CD4-positive, alpha-beta memory T cell (primary cell): ENCODE data around the gene FHIT. TPM values are rescaled to one million over a fixed set of nuclear protein-coding genes. Genes with fewer than 3 reads are reported as not detected.
"Not testable (repeated sequence)": the region's sequence is repeated elsewhere in the genome, so short reads cannot be mapped to it uniquely, and the experiment has no call there.

Source experiments
- CTCF ChIA-PET: fragments of 350-600 bp; sonication (Branson Sonifier 250); formaldehyde crosslinking; loops from one replicate; lab custom pipeline; 2021; ENCODE audit warnings: inconsistent platforms; ENCODE audit not compliant: partially characterized antibody; lab: Charles Lee
- POLR2A ChIA-PET: fragments of 350-600 bp; sonication (Branson Sonifier 250); formaldehyde crosslinking; loops from one replicate; lab custom pipeline; 2021; ENCODE audit not compliant: partially characterized antibody; lab: Charles Lee
- DNase-seq, 5 donors: peaks; one replicate each; pipeline versions ENCODE4 v3.0.0 to v3.0.0-alpha.2; 2020 to 2022; ENCODE audit warnings: mixed read lengths in 1 of 5
- H3K27ac ChIP-seq: one replicate; pipeline ENCODE4 v1.7.0; 2013; ENCODE audit warnings: low read depth, low read length
- H3K27me3 ChIP-seq: 2 replicates; pipeline ENCODE4 v1.7.0; 2013; ENCODE audit warnings: mild to moderate bottlenecking, low read length, moderate library complexity; ENCODE audit not compliant: insufficient read depth
- H3K36me3 ChIP-seq: 2 replicates; pipeline ENCODE4 v1.7.0; 2013; ENCODE audit warnings: mild to moderate bottlenecking, low read length, moderate library complexity; ENCODE audit not compliant: insufficient read depth
- H3K4me1 ChIP-seq: 2 replicates; pipeline ENCODE4 v1.7.0; 2013; ENCODE audit warnings: mild to moderate bottlenecking, low read length, moderate library complexity; ENCODE audit not compliant: insufficient read depth
- H3K4me3 ChIP-seq, 2 donors: one replicate each; pipeline ENCODE4 v1.7.0; 2013; ENCODE audit warnings: low read length in 2 of 2, mild to moderate bottlenecking in 1 of 2
- H3K9me3 ChIP-seq, 2 donors: one replicate each; pipeline ENCODE4 v1.7.0; 2013; ENCODE audit warnings: low read length in 2 of 2, control low read depth in 1 of 2; ENCODE audit not compliant: control insufficient read depth in 1 of 2
- H3K27ac Mint-ChIP-seq, 7 donors: one replicate each; pipeline ENCODE4 v1.8.0; 2020 to 2021; ENCODE audit warnings: mixed read lengths in 7 of 7, mild to moderate bottlenecking in 6 of 7, inconsistent platforms in 3 of 7, moderate library complexity in 3 of 7
- H3K27me3 Mint-ChIP-seq, 2 donors: one replicate each; pipeline ENCODE4 v1.8.0; 2020 to 2021; ENCODE audit warnings: mixed read lengths in 2 of 2
- H3K36me3 Mint-ChIP-seq, 2 donors: one replicate each; pipeline ENCODE4 v1.8.0; 2020 to 2021; ENCODE audit warnings: mixed read lengths in 2 of 2, inconsistent platforms in 1 of 2, mild to moderate bottlenecking in 1 of 2
- H3K4me1 Mint-ChIP-seq, 4 donors: one replicate each; pipeline ENCODE4 v1.8.0; 2020 to 2021; ENCODE audit warnings: mixed read lengths in 4 of 4, mild to moderate bottlenecking in 1 of 4
- H3K4me3 Mint-ChIP-seq, 8 donors: one replicate each; pipeline ENCODE4 v1.8.0; 2020 to 2021; ENCODE audit warnings: mixed read lengths in 8 of 8, mild to moderate bottlenecking in 7 of 8, moderate library complexity in 6 of 8, inconsistent platforms in 3 of 8
- H3K9me3 Mint-ChIP-seq, 8 donors: one replicate each; pipeline ENCODE4 v1.8.0; 2020 to 2021; ENCODE audit warnings: mixed read lengths in 8 of 8, mild to moderate bottlenecking in 5 of 8, inconsistent platforms in 3 of 8, moderate library complexity in 1 of 8
- intact Hi-C: fragments of 100-400 bp; cut with micrococcal nuclease; formaldehyde crosslinking; loops from one replicate; pipeline ENCODE4 v1.15.1; 2023
- polyA plus RNA-seq, 2 donors: library from polyadenylated mRNA; unstranded; fragments of 300-500 nt; fragmentation: Illumina TruSeq; gene quantifications; one replicate each; pipeline ENCODE4 v1.2.3, GENCODE V29; 2021
- total RNA-seq, 2 experiments: library from RNA; stranded (reverse); gene quantifications; one replicate each; pipeline ENCODE4 v1.2.3, GENCODE V29; 2021

Gene FHIT
- total and polyA plus RNA-seq, 4 experiments from 2014 or later, result 8.5 to 58.7 (median 33.2) TPM

DNA sequence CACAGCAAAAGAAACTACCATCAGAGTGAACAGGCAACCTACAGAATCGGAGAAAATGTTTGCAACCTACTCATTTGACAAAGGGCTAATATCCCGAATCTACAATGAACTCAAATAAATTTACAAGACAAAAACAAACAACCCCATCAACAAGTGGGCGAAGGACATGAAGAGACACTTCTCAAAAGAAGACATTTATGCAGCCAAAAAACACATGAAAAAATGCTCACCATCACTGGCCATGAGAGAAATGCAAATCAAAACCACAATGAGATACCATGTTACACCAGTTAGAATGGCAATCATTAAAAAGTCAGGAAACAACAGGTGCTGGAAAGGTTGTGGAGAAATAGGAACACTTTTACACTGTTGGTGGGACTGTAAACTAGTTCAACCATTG, 35.1 kb downstream of the FHIT start:
- H3K36me3 ChIP-seq, H3K9me3 ChIP-seq, H3K36me3 Mint-ChIP-seq, H3K27me3 ChIP-seq, H3K4me3 ChIP-seq, intact Hi-C loops, H3K4me1 Mint-ChIP-seq, H3K4me1 ChIP-seq, H3K27ac ChIP-seq, H3K27me3 Mint-ChIP-seq, CTCF ChIA-PET, H3K4me3 Mint-ChIP-seq, POLR2A ChIA-PET, H3K27ac Mint-ChIP-seq, DNase-seq: not testable (repeated sequence)
- H3K9me3 Mint-ChIP-seq, result peaks cover 0 to 28% (median 12%) of the 10 kb centered on the region in 8 donors

DNA sequence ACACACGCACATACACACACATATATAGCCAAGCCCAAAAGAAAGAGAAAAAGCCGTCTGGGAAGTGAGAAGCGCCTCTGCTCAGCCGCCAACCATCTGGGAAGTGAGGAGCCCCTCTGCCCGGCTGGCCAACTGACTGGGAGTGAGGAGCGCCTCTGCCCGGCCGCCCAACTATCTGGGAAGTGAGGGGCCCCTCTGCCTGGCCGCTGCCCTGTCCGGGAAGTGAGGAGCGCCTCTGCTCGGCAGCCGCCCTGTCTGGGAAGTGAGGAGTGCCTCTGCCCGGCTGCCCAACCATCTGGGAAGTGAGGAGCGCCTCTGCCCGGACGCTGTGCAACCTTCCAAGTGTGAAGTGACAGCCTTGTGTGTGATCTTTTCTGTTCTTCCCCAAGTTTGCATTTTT, 49.2 kb downstream of the FHIT start:
- Mint-ChIP-seq H3K27ac (no peak overlapping the region), H3K36me3 (no peaks in the 10 kb centered on the region), H3K4me1 (no peaks in the 10 kb centered on the region), H3K27me3 (no peaks in the 10 kb centered on the region), H3K4me3 (no peak overlapping the region), H3K9me3 (peaks cover 0 to 6% (median 2%) of the 10 kb centered on the region in 8 donors)
- no peaks in the 10 kb centered on the region for H3K27me3 ChIP-seq
- H3K4me3 ChIP-seq, result no peak overlapping the region
- no peaks in the 10 kb centered on the region for H3K36me3 ChIP-seq
- intact Hi-C loops, result no loop called here
- ChIA-PET CTCF (no interaction called here), POLR2A (no interaction called here)
- DNase-seq, result no peak
- no peaks in the 10 kb centered on the region for H3K9me3 ChIP-seq
- no peak overlapping the region for H3K27ac ChIP-seq
- H3K4me1 ChIP-seq, result no peaks in the 10 kb centered on the region

GRCh38 chr3:61201071-61201470, 50.2 kb downstream of the FHIT start:
- no peaks in the 10 kb centered on the region for H3K27me3 Mint-ChIP-seq
- CTCF ChIA-PET, result no interaction called here

GRCh38 chr3:61200270-61200669, 51.0 kb downstream of the FHIT start:
- Mint-ChIP-seq H3K27ac (no peak overlapping the region), H3K36me3 (no peaks in the 10 kb centered on the region)
- intact Hi-C loops, result no loop called here

More at GRCh38 chr3:61201071-61201470, 50.2 kb downstream of the FHIT start:
- no peak overlapping the region for H3K27ac Mint-ChIP-seq
- intact Hi-C loops, result no loop called here
- H3K9me3 Mint-ChIP-seq, result peaks cover 0 to 4% (median 0%) of the 10 kb centered on the region in 8 donors
- Histone ChIP-seq H3K36me3 (no peaks in the 10 kb centered on the region), H3K4me1 (no peaks in the 10 kb centered on the region), H3K27me3 (no peaks in the 10 kb centered on the region), H3K27ac (no peak overlapping the region), H3K4me3 (no peak overlapping the region), H3K9me3 (no peaks in the 10 kb centered on the region)
- POLR2A ChIA-PET, result no interaction called here
- H3K36me3 Mint-ChIP-seq, result no peaks in the 10 kb centered on the region
- no peak overlapping the region for H3K4me3 Mint-ChIP-seq
- no peaks in the 10 kb centered on the region for H3K4me1 Mint-ChIP-seq
- no peak for DNase-seq

DNA sequence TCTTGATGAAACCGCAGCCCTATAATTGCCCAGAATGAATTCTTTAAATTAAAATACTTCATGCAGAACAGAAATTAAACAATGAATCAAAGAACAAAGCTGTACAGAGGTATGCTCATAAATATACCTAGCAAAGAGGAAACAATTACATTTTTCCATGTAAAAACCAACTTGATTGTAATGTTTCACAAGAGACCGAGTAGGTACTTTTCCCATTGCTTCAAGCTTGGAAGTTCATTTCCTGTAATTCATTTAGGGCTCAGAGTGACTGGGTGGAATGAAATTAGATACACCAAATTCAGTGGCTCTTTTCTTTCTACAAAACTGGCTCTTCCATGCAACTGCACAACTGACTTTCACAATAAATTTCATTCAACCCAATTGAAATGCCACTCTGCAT, 51.4 kb downstream of the FHIT start:
- no peak overlapping the region for H3K27ac Mint-ChIP-seq
- H3K27me3 Mint-ChIP-seq, result no peaks in the 10 kb centered on the region
- H3K36me3 ChIP-seq, result no peaks in the 10 kb centered on the region
- CTCF ChIA-PET, result no interaction called here
- H3K4me3 Mint-ChIP-seq, result no peak overlapping the region
- H3K9me3 Mint-ChIP-seq, result peaks cover 0 to 2% (median 0%) of the 10 kb centered on the region in 8 donors
- POLR2A ChIA-PET, result no interaction called here
- no peak overlapping the region for H3K27ac ChIP-seq
- no peaks in the 10 kb centered on the region for H3K4me1 ChIP-seq
- H3K4me3 ChIP-seq, result no peak overlapping the region
- intact Hi-C loops, result no loop called here
- no peaks in the 10 kb centered on the region for H3K9me3 ChIP-seq
- no peaks in the 10 kb centered on the region for H3K27me3 ChIP-seq
- H3K36me3 Mint-ChIP-seq, result no peaks in the 10 kb centered on the region
- H3K4me1 Mint-ChIP-seq, result no peaks in the 10 kb centered on the region
- no peak for DNase-seq

More at GRCh38 chr3:61200270-61200669, 51.0 kb downstream of the FHIT start:
- Mint-ChIP-seq H3K4me1 (no peaks in the 10 kb centered on the region), H3K4me3 (no peak overlapping the region), H3K9me3 (peaks cover 0 to 2% (median 0%) of the 10 kb centered on the region in 8 donors), H3K27me3 (no peaks in the 10 kb centered on the region)
- H3K27ac ChIP-seq, result no peak overlapping the region
- H3K4me3 ChIP-seq, result no peak overlapping the region
- H3K27me3 ChIP-seq, result no peaks in the 10 kb centered on the region
- ChIA-PET CTCF (no interaction called here), POLR2A (no interaction called here)
- no peaks in the 10 kb centered on the region for H3K4me1 ChIP-seq
- H3K9me3 ChIP-seq, result no peaks in the 10 kb centered on the region
- H3K36me3 ChIP-seq, result no peaks in the 10 kb centered on the region
- no peak for DNase-seq

DNA sequence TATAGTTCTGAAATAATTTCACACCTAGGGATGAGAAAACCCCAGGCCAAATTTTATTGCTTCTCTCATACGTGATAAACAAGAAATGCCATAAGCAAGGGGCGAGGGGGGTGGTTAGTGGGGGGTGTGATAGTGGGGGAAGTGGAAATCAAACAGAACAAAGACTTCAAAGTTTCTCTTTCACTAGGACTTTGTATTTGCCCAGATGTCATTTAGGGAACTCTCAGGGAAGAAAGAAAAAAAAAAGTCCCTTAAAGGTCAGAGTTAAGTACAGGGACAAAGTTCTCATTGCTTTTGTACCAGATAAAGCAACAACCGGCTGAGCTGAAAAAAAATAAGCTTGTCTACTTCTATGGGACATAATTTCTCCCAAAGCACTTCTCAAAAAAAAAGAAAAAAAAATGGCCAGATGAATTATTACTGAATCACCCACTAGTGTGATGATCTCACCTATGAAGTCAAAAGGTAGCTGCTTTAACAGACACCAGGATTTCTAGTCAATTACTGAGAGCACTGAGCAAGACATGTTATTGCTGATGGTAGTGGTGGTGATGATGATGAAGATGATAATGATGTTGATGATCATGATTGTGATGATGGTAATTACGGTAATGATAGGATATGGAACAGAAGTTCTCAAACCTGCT, 56.2 kb downstream of the FHIT start:
- Histone ChIP-seq H3K9me3 (no peaks in the 10 kb centered on the region), H3K4me1 (no peaks in the 10 kb centered on the region), H3K27ac (no peak overlapping the region), H3K4me3 (no peak overlapping the region), H3K36me3 (no peaks in the 10 kb centered on the region), H3K27me3 (no peaks in the 10 kb centered on the region)
- ChIA-PET POLR2A (no interaction called here), CTCF (no interaction called here)
- no peak for DNase-seq
- intact Hi-C loops, result no loop called here
- Mint-ChIP-seq H3K27ac (no peak overlapping the region), H3K4me3 (no peak overlapping the region), H3K36me3 (peaks cover 0 to 10% of the 10 kb centered on the region in 2 donors), H3K9me3 (peaks cover 0 to 6% (median 0%) of the 10 kb centered on the region in 8 donors), H3K4me1 (peaks cover 0 to 1% (median 0%) of the 10 kb centered on the region in 4 donors), H3K27me3 (no peaks in the 10 kb centered on the region)

DNA sequence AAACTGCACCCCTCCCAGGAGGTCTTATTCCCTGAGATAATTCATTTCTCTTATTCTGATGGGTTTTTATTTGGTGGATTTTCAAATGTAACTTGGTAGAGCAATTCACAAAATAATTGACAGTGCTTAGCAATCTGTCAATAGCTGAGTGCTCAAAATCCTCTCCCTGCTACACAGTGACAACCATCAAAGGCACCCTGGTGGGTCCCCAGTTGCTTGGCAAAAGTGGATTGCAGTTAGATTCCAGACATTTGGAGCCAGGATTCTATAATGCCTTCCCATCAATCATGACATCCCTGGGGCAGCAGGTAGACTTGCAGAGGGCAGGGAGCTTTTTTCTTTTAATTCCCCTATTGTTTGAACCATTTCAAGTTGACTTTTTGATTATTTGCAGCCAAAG, 59.0 kb downstream of the FHIT start:
- DNase-seq, result no peak
- no peak overlapping the region for H3K27ac Mint-ChIP-seq
- intact Hi-C loops, result no loop called here
- no peak overlapping the region for H3K4me3 Mint-ChIP-seq
- H3K4me1 ChIP-seq, result no peaks in the 10 kb centered on the region
- H3K4me3 ChIP-seq, result no peak overlapping the region
- peaks cover 2 to 10% of the 10 kb centered on the region in 2 donors for H3K36me3 Mint-ChIP-seq
- no peaks in the 10 kb centered on the region for H3K9me3 ChIP-seq
- H3K27me3 ChIP-seq, result no peaks in the 10 kb centered on the region
- H3K9me3 Mint-ChIP-seq, result peaks cover 0 to 13% (median 2%) of the 10 kb centered on the region in 8 donors
- ChIA-PET POLR2A (no interaction called here), CTCF (no interaction called here)
- H3K27me3 Mint-ChIP-seq, result no peaks in the 10 kb centered on the region
- H3K4me1 Mint-ChIP-seq, result peaks cover 0 to 1% (median 0%) of the 10 kb centered on the region in 4 donors
- H3K27ac ChIP-seq, result no peak overlapping the region
- H3K36me3 ChIP-seq, result no peaks in the 10 kb centered on the region
